ENCODE results near the gene SOCS3. TPM values are rescaled to one million over a fixed set of nuclear protein-coding genes. Genes with fewer than 3 reads are reported as not detected.

Gene SOCS3
- total RNA-seq, 1 experiment from 2014 or later, result 103 TPM

- intact Hi-C loops (cut with micrococcal nuclease), result no loop called here
- ATAC-seq (no peak), DNase-seq (no peak)
- Histone ChIP-seq H3K27ac (ENCODE audit: low read length) (peak overlapping the region; percentile 96), H3F3A (ENCODE audit: low read length, unreplicated experiment) (peaks cover 29% of the 10 kb centered on the region), H3K4me3 (ENCODE audit: low read length) (no peak overlapping the region), H3K27me3 (ENCODE audit: low read length) (no peaks in the 10 kb centered on the region), H3K9me3 (ENCODE audit: low read length) (no peaks in the 10 kb centered on the region), H3K9ac (ENCODE audit: low read length) (peak overlapping the region; percentile 88), H3K9me2 (replicated peaks; ENCODE audit: low read length) (no peaks in the 10 kb centered on the region), H3K4me1 (ENCODE audit: insufficient read depth, low read length) (peaks cover 80% of the 10 kb centered on the region), H3K79me2 (ENCODE audit: low read length) (peaks cover 8% of the 10 kb centered on the region), H3K4me2 (ENCODE audit: low read length) (no peak overlapping the region), H4K20me1 (ENCODE audit: low read length) (no peaks in the 10 kb centered on the region), H3K36me3 (ENCODE audit: low read depth, low read length) (no peaks in the 10 kb centered on the region), H2AFZ (ENCODE audit: low read length) (no peak overlapping the region)
- TF ChIP-seq CTCF (conservative IDR thresholded peaks at IDR 0.05; ENCODE audit: low read depth, low read length) (no peak), EZH2phosphoT487 (IDR thresholded peaks at IDR 0.05; ENCODE audit: borderline replicate concordance, low read length) (no peak)
- CTCF ChIA-PET, result no interaction called here
- BruUV-seq (replicated peaks), result no TSS peak
- POLR2A ChIA-PET (ENCODE audit: unreplicated experiment), result interaction anchor here (0.6 kb wide), 1 partner anchor 30 kb away, joined by 5 read pairs; no protein-coding TSS in a partner anchor
These were observed 19.5 kb downstream of the SOCS3 start for GRCh38 chr17:78340183-78340955.

DNA sequence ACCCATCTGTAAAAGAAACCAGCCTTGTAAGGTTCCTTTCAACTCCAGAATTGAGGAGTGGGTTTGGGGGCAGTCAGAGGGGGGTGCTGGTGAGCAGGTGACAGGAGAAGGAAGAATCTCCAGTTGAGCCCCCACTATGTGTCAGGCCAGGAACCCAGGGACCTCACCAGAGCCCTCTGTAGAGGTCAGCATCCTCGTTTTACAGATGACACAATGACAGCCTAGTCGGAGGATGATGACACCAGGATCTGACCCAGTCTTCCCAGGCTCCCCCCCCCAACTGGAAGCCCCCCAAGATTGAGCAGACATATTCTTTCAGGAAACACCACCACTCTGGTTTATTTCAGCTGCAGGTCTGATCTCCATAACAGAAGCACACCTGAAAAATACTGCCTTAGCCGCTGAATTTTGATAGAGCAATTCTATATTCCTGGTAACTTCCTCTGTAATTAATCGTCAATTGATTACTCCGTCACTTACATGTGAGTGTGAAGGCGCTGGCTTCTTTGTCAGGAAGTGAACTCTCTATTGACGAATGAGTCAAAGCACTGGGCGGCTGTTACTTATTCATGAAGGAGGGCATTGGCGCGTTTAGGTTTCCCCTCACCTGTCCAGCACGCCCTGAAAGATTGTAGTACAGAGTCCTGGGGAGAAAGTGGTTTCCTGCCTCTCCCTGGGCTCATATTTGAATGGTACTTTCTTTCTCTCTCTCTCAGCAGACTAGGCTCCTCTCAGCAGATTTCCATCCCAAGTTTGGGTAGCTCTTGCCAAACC lies 21.2 kb downstream of the SOCS3 start:
- ChIA-PET POLR2A (ENCODE audit: unreplicated experiment) (no interaction called here), CTCF (no interaction called here)
- Histone ChIP-seq H2AFZ (ENCODE audit: low read length) (no peak overlapping the region), H4K20me1 (ENCODE audit: low read length) (no peaks in the 10 kb centered on the region), H3K4me3 (ENCODE audit: low read length) (0 out of 2 replicates have a peak overlapping the region, but pooled peaks have one; percentile 12), H3F3A (ENCODE audit: low read length, unreplicated experiment) (peaks cover 32% of the 10 kb centered on the region), H3K4me2 (ENCODE audit: low read length) (peak overlapping the region; percentile 68), H3K9ac (ENCODE audit: low read length) (peak overlapping the region; percentile 88), H3K36me3 (ENCODE audit: low read depth, low read length) (no peaks in the 10 kb centered on the region), H3K4me1 (ENCODE audit: insufficient read depth, low read length) (peaks cover 89% of the 10 kb centered on the region), H3K9me2 (replicated peaks; ENCODE audit: low read length) (no peaks in the 10 kb centered on the region), H3K79me2 (ENCODE audit: low read length) (peaks cover 8% of the 10 kb centered on the region), H3K9me3 (ENCODE audit: low read length) (no peaks in the 10 kb centered on the region), H3K27me3 (ENCODE audit: low read length) (no peaks in the 10 kb centered on the region), H3K27ac (ENCODE audit: low read length) (peak overlapping the region; percentile 96)
- peak; percentile 7 for ATAC-seq
- BruUV-seq (replicated peaks), result TSS peak; percentile 59
- TF ChIP-seq CTCF (conservative IDR thresholded peaks at IDR 0.05; ENCODE audit: low read depth, low read length) (no peak), EZH2phosphoT487 (IDR thresholded peaks at IDR 0.05; ENCODE audit: borderline replicate concordance, low read length) (no peak), EZH2 (IDR thresholded peaks at IDR 0.05; ENCODE audit: low read length, unreplicated experiment) (no peak)
- peak; percentile 96 for DNase-seq
- intact Hi-C loops (cut with micrococcal nuclease), result no loop called here

All from PC-3 (cell line).